Measurements from ENCODE around the gene ITGAL. TPM values are rescaled to one million over a fixed set of nuclear protein-coding genes. Genes with fewer than 3 reads are reported as not detected.
A peak's percentile ranks its signal among the peaks of the same experiment; 100 is the strongest.

Gene ITGAL
- total and polyA plus RNA-seq, 2 of the 13 experiments (the other 11 are each of a cell fraction or from before 2014, with no cell fraction given): 0.86 to 1.2 TPM

- TF ChIP-seq PAXIP1 (CRISPR knock-in tag; conservative IDR thresholded peaks at IDR 0.05): peak; percentile 71
- no peak; the same call in 1 of the 2 replicates for TF ChIP-seq ZNF468 (CRISPR knock-in tag; IDR thresholded peaks at IDR 0.05)
- TF ChIP-seq ZBTB49 (CRISPR knock-in tag; IDR thresholded peaks at IDR 0.05; ENCODE audit: borderline replicate concordance): peak; percentile 38; the same call in 1 of the 2 replicates
- TF ChIP-seq ZNF891 (CRISPR knock-in tag; IDR thresholded peaks at IDR 0.05): peak; percentile 57; the same call in 1 of the 2 replicates
- 0 out of 2 replicates have a peak, but pooled peaks have one; percentile 42 for TF ChIP-seq NR2F2 (IDR thresholded peaks at IDR 0.05; ENCODE audit: borderline replicate concordance, low read depth)
- TF ChIP-seq ZMYM3 (CRISPR knock-in tag; IDR thresholded peaks at IDR 0.05): peak; percentile 80
- peak; percentile 62 for TF ChIP-seq SKI (IDR thresholded peaks at IDR 0.05; ENCODE audit: partially characterized antibody)
- TF ChIP-seq SNAPC4 (CRISPR knock-in tag; IDR thresholded peaks at IDR 0.05): peak; percentile 64; the same call in 1 of the 2 replicates
- peak; percentile 41; the same call in 1 of the 2 replicates for TF ChIP-seq ZNF224 (CRISPR knock-in tag; IDR thresholded peaks at IDR 0.05)
- no peak for TF ChIP-seq CCAR2 (optimal IDR thresholded peaks at IDR 0.05; ENCODE audit: low read depth, low read length)
- no peak for TF ChIP-seq TAF15 (IDR thresholded peaks at IDR 0.05; ENCODE audit: low read depth, low read length, poor library complexity, severe bottlenecking)
- peak; percentile 84; the same call in 1 of the 2 replicates for TF ChIP-seq ZNF546 (CRISPR knock-in tag; conservative IDR thresholded peaks at IDR 0.05)
- TF ChIP-seq ZBTB14 (CRISPR knock-in tag; IDR thresholded peaks at IDR 0.05): 0 out of 2 replicates have a peak, but pooled peaks have one; percentile 7
- peak; percentile 58 for TF ChIP-seq TFDP1 (CRISPR knock-in tag; IDR thresholded peaks at IDR 0.05; ENCODE audit: borderline replicate concordance)
Observed at GRCh38 chr16:30429678-30430427, 42.7 kb upstream of the ITGAL start, which contains the start of gene DCTPP1 (continued).
